Neural cell (in vitro differentiated cells): ENCODE measurements around the gene C4B.

Experiments
- EZH2 ChIP-seq: fragments of 200-600, 300-800 bp; shearing (Covaris generic), sonication (generic); IDR thresholded peaks from 2 replicates; pipeline ENCODE4 v1.6.1; 2014; ENCODE audit warnings: antibody characterized with exemption, low read length, borderline replicate concordance, mild to moderate bottlenecking; ENCODE audit not compliant: insufficient read depth, poor library complexity, severe bottlenecking
- MXI1 ChIP-seq: fragments of 450-650 bp; conservative IDR thresholded peaks from 2 replicates; pipeline ENCODE4 v1.6.1; 2014; ENCODE audit warnings: antibody characterized with exemption, mild to moderate bottlenecking; ENCODE audit not compliant: poor library complexity, severe bottlenecking
- RAD21 ChIP-seq: fragments of 450-650 bp; conservative IDR thresholded peaks from 2 replicates; pipeline ENCODE4 v1.6.1; 2014; ENCODE audit warnings: antibody characterized with exemption, mild to moderate bottlenecking, moderate library complexity
- REST ChIP-seq: IDR thresholded peaks from 2 replicates; pipeline ENCODE4 v1.6.1; 2012; ENCODE audit warnings: borderline replicate concordance
- TF ChIP-seq, protein P1 (sequence below): fragments of 450-650 bp; IDR thresholded peaks from 2 replicates; pipeline ENCODE4 v1.5.1; 2014; ENCODE audit warnings: antibody characterized with exemption, mild to moderate bottlenecking, moderate library complexity; ENCODE audit not compliant: poor library complexity, severe bottlenecking

- TF ChIP-seq, protein P1, sequence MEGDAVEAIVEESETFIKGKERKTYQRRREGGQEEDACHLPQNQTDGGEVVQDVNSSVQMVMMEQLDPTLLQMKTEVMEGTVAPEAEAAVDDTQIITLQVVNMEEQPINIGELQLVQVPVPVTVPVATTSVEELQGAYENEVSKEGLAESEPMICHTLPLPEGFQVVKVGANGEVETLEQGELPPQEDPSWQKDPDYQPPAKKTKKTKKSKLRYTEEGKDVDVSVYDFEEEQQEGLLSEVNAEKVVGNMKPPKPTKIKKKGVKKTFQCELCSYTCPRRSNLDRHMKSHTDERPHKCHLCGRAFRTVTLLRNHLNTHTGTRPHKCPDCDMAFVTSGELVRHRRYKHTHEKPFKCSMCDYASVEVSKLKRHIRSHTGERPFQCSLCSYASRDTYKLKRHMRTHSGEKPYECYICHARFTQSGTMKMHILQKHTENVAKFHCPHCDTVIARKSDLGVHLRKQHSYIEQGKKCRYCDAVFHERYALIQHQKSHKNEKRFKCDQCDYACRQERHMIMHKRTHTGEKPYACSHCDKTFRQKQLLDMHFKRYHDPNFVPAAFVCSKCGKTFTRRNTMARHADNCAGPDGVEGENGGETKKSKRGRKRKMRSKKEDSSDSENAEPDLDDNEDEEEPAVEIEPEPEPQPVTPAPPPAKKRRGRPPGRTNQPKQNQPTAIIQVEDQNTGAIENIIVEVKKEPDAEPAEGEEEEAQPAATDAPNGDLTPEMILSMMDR = no peak
- TF ChIP-seq RAD21 (no peak), MXI1 (no peak), REST (no peak), EZH2 (no peak)
Measured at GRCh38 chr6:32082478-32082877, 67.9 kb downstream of the C4B start.
